Measurements from ENCODE around the gene PAWR. TPM values are rescaled to one million over a fixed set of nuclear protein-coding genes. Genes with fewer than 3 reads are reported as not detected.

Gene PAWR
- total and polyA plus RNA-seq, 2 donors from 2014 or later, result 30.7 to 69.2 TPM

- H3K36me3 ChIP-seq (ENCODE audit: control insufficient read depth in 2 of 3, insufficient read depth in 3 of 3, low read length in 3 of 3), result no peaks in the 10 kb centered on the region
- peak overlapping the region; percentile 94 to 98 for H3K27ac ChIP-seq (ENCODE audit: low read depth in 2 of 2, low read length in 2 of 2)
- H3K27me3 ChIP-seq (ENCODE audit: control insufficient read depth, insufficient read depth, low read length), result no peaks in the 10 kb centered on the region
- H3K4me3 ChIP-seq (ENCODE audit: low read length in 3 of 3), result peak overlapping the region; percentile 76 to 95 (median 94)
- FAIRE-seq (no peak), DNase-seq (peak; percentile 52 to 80 (median 78))
- peak overlapping the region; percentile 45 to 89 (median 79) for H3K9ac ChIP-seq (ENCODE audit: low read length in 3 of 3)
- H3K9me3 ChIP-seq (ENCODE audit: control insufficient read depth in 2 of 3, insufficient read depth in 1 of 3, low read length in 3 of 3), result no peaks in the 10 kb centered on the region
- TF ChIP-seq CTCF (IDR thresholded peaks at IDR 0.05; ENCODE audit: borderline replicate concordance, extremely low read depth, insufficient read depth), result peak; percentile 6
- intact Hi-C loops (cut with DNase I), result no loop called here
- peaks cover 0 to 11% (median 0%) of the 10 kb centered on the region in 3 donors for H3K4me1 ChIP-seq (ENCODE audit: control insufficient read depth in 2 of 3, insufficient read depth in 2 of 3, low read depth in 1 of 3, low read length in 3 of 3)
Observed at GRCh38 chr12:79689477-79690141, 1.2 kb downstream of the PAWR start.

- TF ChIP-seq CTCF (IDR thresholded peaks at IDR 0.05; ENCODE audit: borderline replicate concordance, extremely low read depth, insufficient read depth), result no peak
- Histone ChIP-seq H3K9ac (ENCODE audit: low read length in 3 of 3) (peak overlapping the region; percentile 45 to 89 (median 79)), H3K36me3 (ENCODE audit: control insufficient read depth in 2 of 3, insufficient read depth in 3 of 3, low read length in 3 of 3) (no peaks in the 10 kb centered on the region), H3K9me3 (ENCODE audit: control insufficient read depth in 2 of 3, insufficient read depth in 1 of 3, low read length in 3 of 3) (no peaks in the 10 kb centered on the region), H3K27ac (ENCODE audit: low read depth in 2 of 2, low read length in 2 of 2) (peak overlapping the region; percentile 94 to 98), H3K4me1 (ENCODE audit: control insufficient read depth in 2 of 3, insufficient read depth in 2 of 3, low read depth in 1 of 3, low read length in 3 of 3) (peaks cover 0 to 11% (median 0%) of the 10 kb centered on the region in 3 donors), H3K4me3 (ENCODE audit: low read length in 3 of 3) (peak overlapping the region; percentile 76 to 95 (median 94)), H3K27me3 (ENCODE audit: control insufficient read depth, insufficient read depth, low read length) (no peaks in the 10 kb centered on the region)
- intact Hi-C loops (cut with DNase I), result no loop called here
- DNase-seq (peak in 1 of 5 donors; percentile 25), FAIRE-seq (no peak)
Observed at GRCh38 chr12:79689061-79689476, 1.7 kb downstream of the PAWR start.

- FAIRE-seq (no peak), DNase-seq (peak in 2 of 5 donors; percentile 18 to 26)
- Histone ChIP-seq H3K27me3 (ENCODE audit: control insufficient read depth, insufficient read depth, low read length) (no peaks in the 10 kb centered on the region), H3K4me3 (ENCODE audit: low read length in 3 of 3) (peak overlapping the region; percentile 76 to 95 (median 94)), H3K27ac (ENCODE audit: low read depth in 2 of 2, low read length in 2 of 2) (peak overlapping the region; percentile 94 to 98), H3K36me3 (ENCODE audit: control insufficient read depth in 2 of 3, insufficient read depth in 3 of 3, low read length in 3 of 3) (no peaks in the 10 kb centered on the region), H3K9me3 (ENCODE audit: control insufficient read depth in 2 of 3, insufficient read depth in 1 of 3, low read length in 3 of 3) (no peaks in the 10 kb centered on the region), H3K4me1 (ENCODE audit: control insufficient read depth in 2 of 3, insufficient read depth in 2 of 3, low read depth in 1 of 3, low read length in 3 of 3) (peaks cover 0 to 11% (median 0%) of the 10 kb centered on the region in 3 donors), H3K9ac (ENCODE audit: low read length in 3 of 3) (peak overlapping the region; percentile 51 to 89 (median 79))
- no peak for TF ChIP-seq CTCF (IDR thresholded peaks at IDR 0.05; ENCODE audit: borderline replicate concordance, extremely low read depth, insufficient read depth)
- intact Hi-C loops (cut with DNase I), result no loop called here
Observed at GRCh38 chr12:79688376-79689060, 2.2 kb downstream of the PAWR start.

All from kidney (tissue), 14 donors.